ENCODE measurements around the gene UBN2.
"Not testable (repeated sequence)": the region's sequence is repeated elsewhere in the genome, so short reads cannot be mapped to it uniquely, and the experiment has no call there.

Gene UBN2

DNA sequence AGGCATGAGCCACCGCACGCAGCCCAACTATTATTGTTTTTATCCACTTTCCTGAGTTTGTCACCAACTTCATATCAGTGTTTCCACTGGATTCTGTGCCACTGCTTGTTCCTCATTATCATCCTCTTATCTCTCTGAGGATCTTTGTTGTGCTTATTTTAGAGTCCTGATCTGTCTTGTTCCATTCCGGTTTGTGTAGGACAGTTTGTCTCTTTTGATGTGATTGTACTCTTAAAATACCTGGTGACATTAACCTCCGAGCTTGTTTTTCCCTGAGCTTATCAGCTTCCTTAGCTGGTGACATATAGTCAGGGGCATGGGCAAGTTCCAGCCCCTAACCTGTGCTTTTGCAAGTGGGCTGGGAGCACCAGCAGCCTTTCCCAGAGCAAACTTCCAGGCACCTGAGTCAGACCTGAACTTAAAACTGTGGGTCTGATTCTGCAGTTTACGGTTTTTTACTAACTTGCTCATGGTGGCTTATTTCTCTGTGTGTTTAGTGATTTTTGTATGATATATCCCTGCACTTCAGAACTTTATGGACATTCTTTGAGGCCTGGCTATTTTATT lies 87.0 kb downstream of the UBN2 start:
- FAIRE-seq, result no peak
- DNase-seq (ENCODE audit: insufficient read length, low spot score), result no peak
- no peak for TF ChIP-seq POU2F2 (IDR thresholded peaks at IDR 0.05; ENCODE audit: low read depth, low read length)

- TF ChIP-seq POLR2A (IDR thresholded peaks at IDR 0.05; ENCODE audit: low read depth, low read length), result no peak
- no peak for TF ChIP-seq POU2F2 (IDR thresholded peaks at IDR 0.05; ENCODE audit: low read depth, low read length)
- no peak for TF ChIP-seq SPI1 (IDR thresholded peaks at IDR 0.05; ENCODE audit: low read depth, low read length)
- TF ChIP-seq POLR2AphosphoS5 (IDR thresholded peaks at IDR 0.05; ENCODE audit: low read depth, low read length), result no peak
- no peak for TF ChIP-seq TAF1 (IDR thresholded peaks at IDR 0.05; ENCODE audit: low read depth, low read length)
- no peak for TF ChIP-seq PAX5 (IDR thresholded peaks at IDR 0.05; ENCODE audit: insufficient read depth, low read length, severe bottlenecking)
- DNase-seq (ENCODE audit: insufficient read length, low spot score) (no peak), FAIRE-seq (peak; percentile 78)
These were observed 90.2 kb downstream of the UBN2 start for GRCh38 chr7:139321071-139321745.

- not testable (repeated sequence) for DNase-seq (ENCODE audit: insufficient read length, low spot score); FAIRE-seq
These were observed 93.7 kb downstream of the UBN2 start for GRCh38 chr7:139324709-139325108.

- DNase-seq (ENCODE audit: insufficient read length, low spot score), result no peak
- TF ChIP-seq SPI1 (IDR thresholded peaks at IDR 0.05; ENCODE audit: low read depth, low read length) (no peak), POLR2A (IDR thresholded peaks at IDR 0.05; ENCODE audit: low read depth, low read length) (no peak), POU2F2 (IDR thresholded peaks at IDR 0.05; ENCODE audit: low read depth, low read length) (no peak), POLR2AphosphoS5 (IDR thresholded peaks at IDR 0.05; ENCODE audit: low read depth, low read length) (no peak), PAX5 (IDR thresholded peaks at IDR 0.05; ENCODE audit: insufficient read depth, low read length, severe bottlenecking) (no peak), TAF1 (IDR thresholded peaks at IDR 0.05; ENCODE audit: low read depth, low read length) (no peak)
- no peak for FAIRE-seq
These were observed 97.3 kb downstream of the UBN2 start for GRCh38 chr7:139328375-139328774.

DNA sequence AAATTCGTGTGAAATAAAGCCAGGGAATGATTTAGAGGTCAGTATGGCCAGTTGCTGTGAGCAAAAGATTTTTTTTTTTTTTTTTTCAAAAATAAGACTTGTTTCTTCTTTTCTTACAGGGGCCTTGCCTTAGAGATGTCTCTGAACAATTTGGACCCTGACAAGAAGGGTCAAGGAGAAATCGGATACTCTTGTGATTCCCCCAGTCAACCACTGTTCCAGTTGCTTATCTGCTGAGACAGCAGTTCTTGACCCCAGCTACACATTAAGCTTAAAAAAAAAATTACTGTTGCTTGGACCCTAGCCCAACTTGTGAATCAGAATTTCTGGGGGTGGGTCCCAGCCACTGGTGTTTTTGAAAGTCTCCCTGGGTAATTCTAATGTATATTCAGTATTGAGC lies 98.1 kb downstream of the UBN2 start:
- TF ChIP-seq TAF1 (IDR thresholded peaks at IDR 0.05; ENCODE audit: low read depth, low read length) (no peak), POLR2AphosphoS5 (IDR thresholded peaks at IDR 0.05; ENCODE audit: low read depth, low read length) (no peak), SPI1 (IDR thresholded peaks at IDR 0.05; ENCODE audit: low read depth, low read length) (no peak), POU2F2 (IDR thresholded peaks at IDR 0.05; ENCODE audit: low read depth, low read length) (no peak), PAX5 (IDR thresholded peaks at IDR 0.05; ENCODE audit: insufficient read depth, low read length, severe bottlenecking) (no peak), POLR2A (IDR thresholded peaks at IDR 0.05; ENCODE audit: low read depth, low read length) (no peak)
- DNase-seq (ENCODE audit: insufficient read length, low spot score), result no peak
- no peak for FAIRE-seq

DNA sequence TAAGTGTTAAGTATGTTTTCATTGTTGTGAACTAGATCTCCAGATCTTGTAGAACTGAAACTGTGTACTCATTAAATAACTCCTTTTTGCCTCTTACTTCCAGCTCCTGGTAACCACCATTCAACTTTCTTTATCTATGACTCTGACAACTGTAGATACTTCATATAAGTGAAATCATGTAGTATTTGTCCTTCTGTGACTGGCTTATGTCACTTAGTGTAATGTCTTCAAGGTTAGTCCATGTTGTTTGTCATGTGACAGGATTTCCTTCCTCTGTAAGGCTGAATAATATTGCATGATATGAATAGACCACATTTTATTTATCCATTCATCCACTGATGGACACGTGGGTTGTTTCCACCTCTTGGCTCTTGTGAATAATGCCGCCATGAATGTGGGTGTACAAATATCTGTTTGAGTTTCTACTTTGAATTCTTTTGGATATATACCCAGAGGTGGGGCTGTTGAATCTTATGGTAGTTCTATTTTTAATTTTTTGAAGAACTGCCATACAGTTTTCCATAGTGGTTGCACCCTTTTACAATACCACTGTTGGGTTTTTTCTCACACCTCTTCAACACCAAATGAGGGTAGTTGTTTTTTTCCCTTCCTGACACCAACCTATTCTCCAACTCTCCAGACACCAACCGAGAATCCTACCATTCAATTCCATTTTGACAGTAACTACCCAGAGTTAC lies 99.4 kb downstream of the UBN2 start:
- FAIRE-seq, result no peak
- DNase-seq (ENCODE audit: insufficient read length, low spot score), result no peak
- no peak for TF ChIP-seq TAF1 (IDR thresholded peaks at IDR 0.05; ENCODE audit: low read depth, low read length)
- TF ChIP-seq POLR2AphosphoS5 (IDR thresholded peaks at IDR 0.05; ENCODE audit: low read depth, low read length), result no peak
- TF ChIP-seq POU2F2 (IDR thresholded peaks at IDR 0.05; ENCODE audit: low read depth, low read length), result no peak
- TF ChIP-seq SPI1 (IDR thresholded peaks at IDR 0.05; ENCODE audit: low read depth, low read length), result no peak
- TF ChIP-seq POLR2A (IDR thresholded peaks at IDR 0.05; ENCODE audit: low read depth, low read length), result no peak
- no peak for TF ChIP-seq PAX5 (IDR thresholded peaks at IDR 0.05; ENCODE audit: insufficient read depth, low read length, severe bottlenecking)

DNA sequence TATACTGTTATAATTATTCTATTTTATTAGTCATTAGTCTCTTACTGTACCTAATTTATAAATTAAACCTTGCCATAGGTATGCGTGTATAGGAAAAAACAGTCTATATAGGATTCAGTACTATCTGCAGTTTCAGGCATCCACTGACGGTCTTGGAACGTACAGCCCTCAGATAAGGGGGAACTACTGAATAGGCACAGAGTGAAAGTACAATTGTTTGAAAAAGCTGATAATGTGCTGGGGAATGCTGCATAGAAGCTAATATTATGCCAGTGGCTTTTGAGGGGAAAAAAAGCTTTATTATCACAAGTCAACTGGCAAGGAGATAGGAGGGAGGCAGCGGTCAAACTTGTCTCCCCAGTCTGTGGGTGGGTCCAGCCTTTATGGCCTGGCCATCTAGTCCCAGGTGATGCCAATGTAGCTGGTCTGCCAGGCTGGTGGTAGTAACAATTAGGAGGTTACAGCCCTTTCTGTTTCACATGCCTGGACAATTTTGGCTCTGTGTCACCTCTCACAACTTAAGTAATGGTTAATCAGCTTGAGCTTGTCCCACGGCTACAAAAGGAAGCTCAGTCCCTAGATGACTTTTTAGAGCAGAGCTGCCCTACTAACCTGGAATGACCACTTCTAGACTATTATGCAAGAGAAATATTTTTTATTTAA lies 101.8 kb downstream of the UBN2 start:
- TF ChIP-seq POLR2AphosphoS5 (IDR thresholded peaks at IDR 0.05; ENCODE audit: low read depth, low read length) (no peak), SPI1 (IDR thresholded peaks at IDR 0.05; ENCODE audit: low read depth, low read length) (no peak), PAX5 (IDR thresholded peaks at IDR 0.05; ENCODE audit: insufficient read depth, low read length, severe bottlenecking) (no peak), TAF1 (IDR thresholded peaks at IDR 0.05; ENCODE audit: low read depth, low read length) (no peak), POU2F2 (IDR thresholded peaks at IDR 0.05; ENCODE audit: low read depth, low read length) (no peak), POLR2A (IDR thresholded peaks at IDR 0.05; ENCODE audit: low read depth, low read length) (no peak)
- no peak for FAIRE-seq
- no peak for DNase-seq (ENCODE audit: insufficient read length, low spot score)

GRCh38 chr7:139333443-139333842 lies 102.4 kb downstream of the UBN2 start:
- DNase-seq (ENCODE audit: insufficient read length, low spot score); FAIRE-seq: not testable (repeated sequence)

- no peak for FAIRE-seq
These were observed 103.5 kb downstream of the UBN2 start for GRCh38 chr7:139334399-139335150.

More at GRCh38 chr7:139334399-139335150, 103.5 kb downstream of the UBN2 start:
- no peak for TF ChIP-seq PAX5 (IDR thresholded peaks at IDR 0.05; ENCODE audit: insufficient read depth, low read length, severe bottlenecking)
- no peak for TF ChIP-seq POLR2A (IDR thresholded peaks at IDR 0.05; ENCODE audit: low read depth, low read length)
- no peak for TF ChIP-seq POLR2AphosphoS5 (IDR thresholded peaks at IDR 0.05; ENCODE audit: low read depth, low read length)
- TF ChIP-seq SPI1 (IDR thresholded peaks at IDR 0.05; ENCODE audit: low read depth, low read length), result no peak
- TF ChIP-seq POU2F2 (IDR thresholded peaks at IDR 0.05; ENCODE audit: low read depth, low read length), result no peak
- TF ChIP-seq TAF1 (IDR thresholded peaks at IDR 0.05; ENCODE audit: low read depth, low read length), result no peak
- DNase-seq (ENCODE audit: insufficient read length, low spot score), result no peak
